HG02623 (cell line): ENCODE measurements around the gene IGLL1.
"Not testable (repeated sequence)": the region's sequence is repeated elsewhere in the genome, so short reads cannot be mapped to it uniquely, and the experiment has no call there.

Experiments
- ATAC-seq: cut with Tn5 transposase; IDR thresholded peaks from one replicate; pipeline ENCODE4 v1.9.1; 2021; ENCODE audit warnings: moderate library complexity; ENCODE audit not compliant: unreplicated experiment

The IGLL1 gene

GRCh38 chr22:23542933-23543332, 37.2 kb downstream of the IGLL1 start:
- ATAC-seq = no peak

GRCh38 chr22:23542391-23542790, 37.7 kb downstream of the IGLL1 start:
- not testable (repeated sequence) for ATAC-seq

GRCh38 chr22:23541849-23542281, 38.2 kb downstream of the IGLL1 start:
- not testable (repeated sequence) for ATAC-seq

GRCh38 chr22:23540837-23541236, 39.3 kb downstream of the IGLL1 start:
- ATAC-seq = not testable (repeated sequence)

GRCh38 chr22:23539839-23540198, 40.3 kb downstream of the IGLL1 start:
- not testable (repeated sequence) for ATAC-seq

GRCh38 chr22:23539135-23539838, 40.8 kb downstream of the IGLL1 start:
- ATAC-seq = no peak

GRCh38 chr22:23538696-23539030, 41.4 kb downstream of the IGLL1 start:
- not testable (repeated sequence) for ATAC-seq

GRCh38 chr22:23537830-23538695, 42.0 kb downstream of the IGLL1 start:
- not testable (repeated sequence) for ATAC-seq

- no peak for ATAC-seq
These were observed 42.7 kb downstream of the IGLL1 start for GRCh38 chr22:23537416-23537815.

GRCh38 chr22:23536821-23537345, 43.2 kb downstream of the IGLL1 start:
- no peak for ATAC-seq

GRCh38 chr22:23535790-23536661, 44.1 kb downstream of the IGLL1 start:
- not testable (repeated sequence) for ATAC-seq

- no peak for ATAC-seq
These were observed 45.0 kb downstream of the IGLL1 start for GRCh38 chr22:23534851-23535717.

GRCh38 chr22:23534201-23534850, 45.8 kb downstream of the IGLL1 start:
- no peak for ATAC-seq

- no peak for ATAC-seq
These were observed 46.3 kb downstream of the IGLL1 start for GRCh38 chr22:23533771-23534191.

- no peak for ATAC-seq
These were observed 46.7 kb downstream of the IGLL1 start for GRCh38 chr22:23533328-23533762.

GRCh38 chr22:23532731-23533130, 47.4 kb downstream of the IGLL1 start:
- no peak for ATAC-seq

- no peak for ATAC-seq
These were observed 48.0 kb downstream of the IGLL1 start for GRCh38 chr22:23531966-23532705.

GRCh38 chr22:23531283-23531956, 48.7 kb downstream of the IGLL1 start:
- no peak for ATAC-seq
